Activated naive CD4-positive, alpha-beta T cell treated with anti-CD3 and anti-CD28 coated beads, Interleukin-2, amount 10 ng/mL, durations not matched to agents 7 days and 5 days (primary cell): ENCODE measurements around the gene PIK3R6.
A peak's percentile ranks its signal among the peaks of the same experiment; 100 is the strongest.

Experiments
- CTCF ChIA-PET: fragments of 350-600 bp; sonication (Branson Sonifier 250); formaldehyde crosslinking; loops from one replicate; lab custom pipeline; 2021; ENCODE audit warnings: antibody characterized with exemption; lab: Charles Lee
- DNase-seq: peaks from one replicate; pipeline ENCODE4 v3.0.0-alpha.2; 2020
- H3K27ac Mint-ChIP-seq: one replicate; pipeline ENCODE4 v1.8.0; 2021; ENCODE audit warnings: mild to moderate bottlenecking, moderate library complexity, mixed read lengths
- H3K27me3 Mint-ChIP-seq: one replicate; pipeline ENCODE4 v1.8.0; 2021; ENCODE audit warnings: mild to moderate bottlenecking, mixed read lengths
- H3K36me3 Mint-ChIP-seq: one replicate; pipeline ENCODE4 v1.8.0; 2021; ENCODE audit warnings: mixed read lengths
- H3K4me1 Mint-ChIP-seq: one replicate; pipeline ENCODE4 v1.8.0; 2021; ENCODE audit warnings: mixed read lengths
- H3K4me3 Mint-ChIP-seq: one replicate; pipeline ENCODE4 v1.8.0; 2021; ENCODE audit warnings: mild to moderate bottlenecking, moderate library complexity, mixed read lengths
- H3K9me3 Mint-ChIP-seq: one replicate; pipeline ENCODE4 v1.8.0; 2021; ENCODE audit warnings: mixed read lengths

The PIK3R6 gene

DNA sequence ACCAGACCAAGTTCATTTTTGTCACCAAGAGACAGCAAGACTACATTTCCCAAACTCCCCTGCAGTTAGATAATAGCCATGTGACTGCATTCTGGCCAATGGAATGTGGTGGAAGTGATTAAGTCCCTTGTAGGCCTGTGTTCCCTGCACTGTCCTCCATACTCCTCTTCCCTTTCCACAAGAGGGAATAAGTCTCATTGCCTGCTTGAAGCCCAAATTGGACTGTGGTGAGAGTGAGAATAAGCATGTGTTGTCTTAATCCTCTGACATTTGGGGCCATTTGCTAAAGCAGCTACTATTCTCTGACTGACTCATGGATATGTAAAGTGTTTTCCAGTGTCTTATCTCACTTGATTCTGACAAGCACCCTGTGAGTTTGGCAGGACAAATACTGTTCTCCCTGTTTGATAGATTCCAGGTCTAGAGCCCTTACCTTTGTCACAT lies 20.7 kb downstream of the PIK3R6 start:
- Mint-ChIP-seq H3K27ac (no peak overlapping the region), H3K36me3 (peaks cover 21% of the 10 kb centered on the region), H3K27me3 (no peaks in the 10 kb centered on the region), H3K4me3 (no peak overlapping the region), H3K4me1 (peaks cover 7% of the 10 kb centered on the region), H3K9me3 (no peaks in the 10 kb centered on the region)
- DNase-seq = no peak
- CTCF ChIA-PET = no interaction called here

DNA sequence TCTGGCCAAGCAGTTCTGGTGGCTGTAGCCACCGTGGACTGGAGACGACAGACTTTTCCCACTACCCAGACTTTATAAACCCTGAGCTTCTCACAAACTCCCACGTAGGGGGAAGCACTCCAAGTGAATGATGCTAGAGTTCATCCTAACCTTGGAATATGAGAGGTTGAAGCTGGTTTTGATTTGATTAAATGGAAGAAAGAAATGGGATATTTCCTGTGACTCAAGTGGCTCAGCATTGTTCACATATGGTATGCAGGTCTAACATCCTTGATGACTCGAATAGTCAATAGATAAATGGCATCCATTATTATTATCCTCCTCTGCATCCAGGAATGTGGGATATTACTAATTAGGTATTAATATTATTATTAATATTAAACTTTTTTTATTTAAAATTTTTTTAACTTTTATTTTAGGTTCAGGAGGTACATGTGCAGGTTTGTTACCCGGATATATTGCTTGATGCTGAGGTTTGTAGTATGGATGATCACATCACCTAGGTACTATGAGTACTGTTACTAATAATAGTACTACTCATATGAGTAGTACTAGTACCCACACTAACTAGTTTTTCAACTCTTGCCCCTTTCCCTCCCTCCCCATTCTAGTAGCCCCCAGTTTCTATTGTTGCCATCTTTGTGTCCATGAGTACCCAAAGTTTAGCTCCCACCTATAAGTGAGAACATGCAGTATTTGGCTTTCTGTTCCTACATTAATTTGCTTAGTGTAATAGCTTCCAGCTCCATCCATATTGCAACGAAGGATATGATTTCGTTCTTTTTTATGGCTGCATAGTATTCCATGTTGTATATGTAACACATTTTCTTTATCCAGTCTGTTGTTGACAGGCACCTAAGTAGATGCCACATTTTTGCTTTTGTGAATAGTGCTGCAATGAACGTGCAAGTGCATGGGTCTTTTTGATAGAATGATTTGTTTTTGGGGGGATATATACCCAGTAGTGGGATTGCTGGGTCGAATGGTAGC lies 22.9 kb downstream of the PIK3R6 start:
- peaks cover 17% of the 10 kb centered on the region for H3K36me3 Mint-ChIP-seq
- no peaks in the 10 kb centered on the region for H3K27me3 Mint-ChIP-seq
- no peak overlapping the region for H3K4me3 Mint-ChIP-seq
- H3K4me1 Mint-ChIP-seq = peaks cover 4% of the 10 kb centered on the region
- DNase-seq = no peak
- no peak overlapping the region for H3K27ac Mint-ChIP-seq
- H3K9me3 Mint-ChIP-seq = no peaks in the 10 kb centered on the region
- CTCF ChIA-PET = interaction anchor here (2.2 kb wide), 1 partner anchor 12 kb away, joined by 7 read pairs; no protein-coding TSS in a partner anchor

DNA sequence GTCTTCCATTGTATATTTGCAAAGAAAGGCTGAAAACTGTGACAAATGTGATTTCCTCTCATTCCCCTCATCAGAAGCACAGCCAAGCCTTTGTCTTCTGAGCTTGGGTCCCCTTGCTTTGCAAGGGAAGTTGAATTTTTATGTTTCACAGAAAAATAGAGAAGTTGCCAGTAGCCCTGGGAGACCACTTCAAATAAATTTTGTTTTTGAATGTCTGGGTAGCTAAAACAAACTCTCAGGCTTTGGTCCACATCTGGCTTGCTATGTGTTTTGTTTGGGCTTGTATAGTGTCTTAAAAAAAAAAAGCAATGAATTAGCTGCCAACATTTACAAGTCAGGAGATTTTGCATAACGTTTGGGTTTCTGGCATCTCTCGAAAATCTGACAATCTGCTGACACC lies 24.1 kb downstream of the PIK3R6 start:
- no peak for DNase-seq
- CTCF ChIA-PET = interaction anchor here (2.2 kb wide), 1 partner anchor 11 kb away, joined by 7 read pairs; no protein-coding TSS in a partner anchor
- H3K27me3 Mint-ChIP-seq = no peaks in the 10 kb centered on the region
- peaks cover 4% of the 10 kb centered on the region for H3K4me1 Mint-ChIP-seq
- no peak overlapping the region for H3K27ac Mint-ChIP-seq
- H3K9me3 Mint-ChIP-seq = no peaks in the 10 kb centered on the region
- peaks cover 14% of the 10 kb centered on the region for H3K36me3 Mint-ChIP-seq
- H3K4me3 Mint-ChIP-seq = no peak overlapping the region

DNA sequence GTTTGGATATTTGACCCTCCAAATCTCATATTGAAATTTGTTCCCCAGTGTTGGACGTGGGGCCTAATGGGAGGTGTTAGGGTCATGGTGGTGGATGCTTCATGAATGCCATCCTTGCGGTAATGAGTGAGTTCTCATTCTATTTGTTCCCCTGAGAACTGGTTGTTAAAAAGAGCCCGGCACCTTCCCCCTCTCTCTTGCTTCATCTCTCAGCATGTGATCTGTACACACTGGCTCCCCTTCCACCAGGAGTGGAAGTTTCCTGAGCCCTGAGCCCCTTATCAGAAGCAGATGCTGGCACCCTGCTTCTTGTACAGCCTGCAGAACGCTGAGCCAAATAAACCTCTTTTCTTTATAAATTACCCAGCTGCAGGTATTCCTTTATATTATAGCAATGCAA lies 25.6 kb downstream of the PIK3R6 start:
- Mint-ChIP-seq H3K36me3 (peaks cover 10% of the 10 kb centered on the region), H3K4me1 (peaks cover 4% of the 10 kb centered on the region), H3K27ac (no peak overlapping the region), H3K27me3 (no peaks in the 10 kb centered on the region), H3K4me3 (no peak overlapping the region), H3K9me3 (no peaks in the 10 kb centered on the region)
- DNase-seq = no peak
- CTCF ChIA-PET = no interaction called here

DNA sequence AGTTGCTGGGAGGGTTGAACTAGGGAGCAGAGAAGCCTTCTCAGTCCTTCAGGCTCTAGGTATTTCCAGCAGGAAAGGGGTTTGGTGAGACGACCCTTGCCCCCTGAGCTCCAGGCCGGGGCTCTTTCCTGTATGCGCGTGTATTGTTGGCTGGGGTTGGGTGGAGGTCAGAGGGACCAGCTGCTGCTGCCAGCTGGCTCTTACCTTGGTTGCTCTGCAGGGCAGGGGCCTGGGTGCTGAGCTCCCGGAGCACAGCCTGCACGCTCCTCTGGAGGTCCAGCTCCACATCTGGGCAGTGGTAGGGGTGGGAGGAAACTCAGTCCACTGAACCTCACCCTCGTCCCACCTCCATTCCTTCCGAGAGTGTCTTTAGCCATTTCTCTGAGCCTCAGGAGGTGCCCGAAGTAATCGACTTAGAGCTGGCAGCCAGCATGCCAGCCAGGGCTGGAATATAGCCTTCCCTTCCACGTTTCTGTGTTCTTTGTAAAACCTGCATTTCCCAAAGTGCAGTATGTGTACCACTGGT lies 28.0 kb downstream of the PIK3R6 start:
- peaks cover 11% of the 10 kb centered on the region for H3K36me3 Mint-ChIP-seq
- CTCF ChIA-PET = no interaction called here
- H3K4me3 Mint-ChIP-seq = no peak overlapping the region
- H3K9me3 Mint-ChIP-seq = no peaks in the 10 kb centered on the region
- H3K4me1 Mint-ChIP-seq = peaks cover 4% of the 10 kb centered on the region
- DNase-seq = no peak
- no peaks in the 10 kb centered on the region for H3K27me3 Mint-ChIP-seq
- no peak overlapping the region for H3K27ac Mint-ChIP-seq

DNA sequence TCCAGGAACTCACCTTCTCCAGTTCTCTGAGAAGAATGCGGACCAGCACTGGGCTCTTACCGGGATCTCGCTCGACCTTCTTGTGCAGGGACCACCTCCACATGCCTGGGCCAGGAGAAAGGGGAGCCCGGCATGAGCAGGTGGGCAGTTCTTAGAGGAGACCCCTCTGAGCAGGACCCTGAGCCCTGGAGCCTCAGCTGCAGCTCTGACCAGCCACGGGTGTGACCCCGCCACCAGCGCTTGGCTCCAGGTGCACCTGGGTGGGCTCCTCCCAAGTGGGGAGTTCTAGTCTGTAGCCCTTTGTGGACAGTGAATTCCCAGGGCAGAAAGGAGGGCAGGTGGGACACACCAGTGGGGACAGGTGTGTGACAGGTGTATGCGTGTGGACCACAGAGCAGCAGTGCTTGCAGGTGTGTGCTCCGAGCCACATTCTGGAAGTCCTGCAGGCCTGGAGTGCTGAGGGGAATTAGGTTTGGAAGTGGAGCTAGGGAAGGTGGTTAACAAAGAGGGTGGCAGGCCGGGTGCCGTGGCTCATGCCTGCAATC lies 28.9 kb downstream of the PIK3R6 start:
- Mint-ChIP-seq H3K4me3 (no peak overlapping the region), H3K36me3 (peaks cover 13% of the 10 kb centered on the region), H3K27ac (no peak overlapping the region), H3K9me3 (no peaks in the 10 kb centered on the region), H3K27me3 (no peaks in the 10 kb centered on the region), H3K4me1 (peaks cover 4% of the 10 kb centered on the region)
- CTCF ChIA-PET = no interaction called here
- no peak for DNase-seq

DNA sequence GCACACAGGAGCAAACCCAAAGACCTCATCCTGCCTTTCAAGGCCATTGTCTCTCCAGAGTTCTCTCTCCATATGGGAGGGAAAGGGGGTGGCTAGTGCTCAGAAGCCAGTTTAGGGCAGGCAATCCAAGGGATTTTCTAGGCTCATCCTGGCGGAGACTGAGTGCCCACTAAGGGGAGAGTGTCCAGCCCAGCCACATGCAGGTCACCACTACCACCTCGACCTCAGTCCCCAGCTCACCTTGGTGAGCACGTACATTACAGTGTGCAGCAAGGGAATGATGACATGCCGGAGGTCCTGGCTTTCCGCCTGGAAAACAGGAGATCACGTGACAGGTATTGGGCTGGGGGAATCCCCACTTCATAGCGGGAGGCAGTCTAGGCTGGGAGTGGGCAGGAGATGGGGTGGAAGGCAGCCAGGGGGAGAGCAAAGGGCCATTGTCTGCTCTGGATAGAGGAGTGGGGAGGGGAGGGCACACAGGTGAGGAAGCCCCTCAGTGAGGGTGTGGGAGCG lies 29.9 kb downstream of the PIK3R6 start:
- H3K36me3 Mint-ChIP-seq = peaks cover 13% of the 10 kb centered on the region
- H3K4me1 Mint-ChIP-seq = no peaks in the 10 kb centered on the region
- CTCF ChIA-PET = no interaction called here
- H3K9me3 Mint-ChIP-seq = no peaks in the 10 kb centered on the region
- no peak for DNase-seq
- no peak overlapping the region for H3K4me3 Mint-ChIP-seq
- H3K27ac Mint-ChIP-seq = no peak overlapping the region
- no peaks in the 10 kb centered on the region for H3K27me3 Mint-ChIP-seq

DNA sequence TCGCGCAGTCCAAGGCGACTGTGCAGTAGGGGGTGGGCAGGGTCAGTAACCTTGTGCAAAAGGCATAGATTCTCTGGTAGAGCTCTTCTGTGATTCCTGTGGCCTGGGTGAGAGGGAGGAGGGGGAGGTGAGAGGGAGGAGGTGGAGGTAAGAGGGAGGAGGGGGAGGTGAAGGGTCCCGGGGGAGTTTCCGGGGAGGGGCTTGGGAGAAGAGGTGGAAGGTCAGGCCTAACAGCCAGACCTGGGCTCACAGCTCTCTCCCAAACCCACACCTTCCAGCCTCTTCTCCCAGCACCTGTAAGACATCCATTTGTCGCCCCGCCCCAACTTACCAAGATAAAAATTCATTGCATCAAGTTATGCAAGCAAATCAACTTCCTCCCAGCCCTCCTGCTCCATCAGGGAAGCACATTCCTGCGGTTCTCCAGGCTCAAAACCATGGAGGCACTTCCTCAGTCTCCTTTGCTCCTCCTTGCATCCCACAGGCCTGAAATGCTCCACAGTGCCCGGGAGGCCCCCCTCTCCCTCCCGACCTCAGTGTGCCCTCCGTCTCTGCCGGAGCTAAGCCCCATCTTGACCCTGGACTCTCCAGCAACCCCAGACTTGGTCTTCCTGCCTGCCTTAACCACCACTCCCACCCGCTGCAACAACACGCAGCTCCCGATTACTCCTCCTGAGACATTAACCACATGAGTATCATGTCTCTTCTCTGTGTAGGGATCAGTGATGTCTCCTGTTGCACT lies 30.5 kb downstream of the PIK3R6 start:
- H3K36me3 Mint-ChIP-seq = peaks cover 13% of the 10 kb centered on the region
- no peak overlapping the region for H3K27ac Mint-ChIP-seq
- H3K4me3 Mint-ChIP-seq = no peak overlapping the region
- no peaks in the 10 kb centered on the region for H3K4me1 Mint-ChIP-seq
- H3K27me3 Mint-ChIP-seq = no peaks in the 10 kb centered on the region
- H3K9me3 Mint-ChIP-seq = no peaks in the 10 kb centered on the region
- CTCF ChIA-PET = no interaction called here
- no peak for DNase-seq

DNA sequence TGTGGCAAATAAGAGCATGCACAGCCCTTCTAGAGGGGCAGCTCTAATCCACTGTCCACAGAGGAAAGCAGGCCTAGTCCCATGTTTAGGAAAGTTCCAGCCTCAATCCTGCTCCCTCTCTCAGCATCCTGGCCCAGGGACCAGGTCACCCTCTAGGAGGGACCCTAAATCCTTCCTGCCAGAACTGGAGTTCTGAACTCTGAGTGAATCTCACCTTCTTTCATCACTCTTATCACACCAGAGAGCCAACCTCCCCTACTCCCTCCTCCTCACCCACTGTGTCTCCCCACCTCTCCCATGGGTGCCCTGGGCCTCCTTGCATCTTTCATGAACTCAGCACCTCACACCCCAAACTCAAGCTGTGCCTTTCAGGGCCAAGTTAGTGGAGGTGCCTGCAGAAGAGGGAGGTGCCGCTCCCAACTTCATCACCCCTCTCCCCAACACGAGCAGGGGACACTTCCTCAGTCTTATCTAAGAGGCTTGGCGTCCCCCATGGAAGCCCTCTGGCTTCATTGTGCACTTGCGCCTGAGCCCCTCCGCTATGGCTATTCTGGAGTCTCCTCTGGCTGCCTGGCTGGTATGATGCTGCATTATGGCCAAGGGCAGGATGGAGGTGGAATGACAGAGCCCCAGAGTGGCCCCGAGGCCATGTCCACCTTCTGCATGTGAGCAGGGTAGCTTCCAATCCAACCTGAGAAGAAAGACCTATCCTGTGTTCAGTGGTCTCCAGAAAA lies 31.7 kb downstream of the PIK3R6 start:
- H3K27ac Mint-ChIP-seq = no peak overlapping the region
- no peak overlapping the region for H3K4me3 Mint-ChIP-seq
- no peaks in the 10 kb centered on the region for H3K9me3 Mint-ChIP-seq
- H3K4me1 Mint-ChIP-seq = no peaks in the 10 kb centered on the region
- CTCF ChIA-PET = no interaction called here
- H3K27me3 Mint-ChIP-seq = no peaks in the 10 kb centered on the region
- no peak for DNase-seq
- peaks cover 13% of the 10 kb centered on the region for H3K36me3 Mint-ChIP-seq

DNA sequence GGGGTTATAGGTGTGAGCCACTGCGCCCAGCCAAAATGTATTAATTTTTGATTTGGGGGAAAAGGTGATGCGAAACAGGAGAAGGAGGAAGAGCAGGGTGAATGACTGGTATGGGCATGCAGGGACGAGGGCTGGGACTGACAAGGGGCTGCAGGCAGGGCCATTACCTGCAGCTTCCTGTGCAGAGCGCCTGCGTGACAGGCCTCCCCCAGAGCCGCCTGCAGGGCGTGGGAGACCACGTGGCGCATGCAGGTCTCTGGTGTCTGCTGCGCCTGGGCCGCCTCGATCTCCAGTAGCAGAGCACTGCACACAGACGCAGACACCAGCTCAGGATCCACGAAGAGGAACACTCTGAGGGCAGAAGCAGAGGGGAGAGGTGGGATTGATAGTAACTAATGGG lies 32.4 kb downstream of the PIK3R6 start:
- H3K36me3 Mint-ChIP-seq = peaks cover 13% of the 10 kb centered on the region

DNA sequence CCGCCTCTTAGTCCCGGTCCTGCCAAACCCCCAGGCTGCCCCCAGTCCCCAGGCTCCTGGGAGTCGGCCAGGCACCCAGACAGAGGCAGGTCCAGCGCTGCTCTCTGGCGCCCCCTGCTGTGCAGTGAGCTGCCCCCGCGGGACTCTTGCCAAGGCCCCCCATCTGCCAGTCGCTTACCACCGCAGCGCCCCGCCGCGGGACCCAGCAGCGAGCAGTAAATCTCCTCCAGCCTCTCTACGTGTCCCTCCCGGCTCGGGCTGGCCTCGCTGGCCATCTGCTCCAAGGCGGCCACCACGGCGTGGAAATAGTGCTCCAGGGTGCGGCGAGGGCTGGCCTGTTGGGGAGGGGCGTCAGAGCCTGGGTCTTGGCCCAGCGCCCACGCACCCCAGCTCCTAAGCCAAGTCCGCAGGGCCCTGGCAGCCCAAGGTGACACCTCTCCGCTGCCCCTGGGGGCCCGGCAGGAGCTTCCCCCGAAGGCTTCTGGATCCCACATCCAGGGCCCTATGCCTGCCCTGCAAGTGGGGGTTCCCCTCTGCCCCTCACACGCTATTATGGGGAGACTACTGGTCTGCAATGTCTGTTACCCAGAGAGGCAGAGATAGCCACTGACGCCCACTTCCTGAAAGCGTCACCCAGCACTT lies 34.6 kb downstream of the PIK3R6 start:
- Mint-ChIP-seq H3K36me3 (peaks cover 13% of the 10 kb centered on the region), H3K4me1 (no peaks in the 10 kb centered on the region), H3K27me3 (no peaks in the 10 kb centered on the region), H3K4me3 (no peak overlapping the region), H3K27ac (no peak overlapping the region), H3K9me3 (no peaks in the 10 kb centered on the region)
- peak; percentile 47 for DNase-seq
- CTCF ChIA-PET = interaction anchor here (1.1 to 1.6 kb wide), 2 partner anchors 11 to 35 kb away, joined by 5 to 7 read pairs; partner anchors contain the start of gene PIK3R6

More for the DNA sequence above, 32.4 kb downstream of the PIK3R6 start:
- no peaks in the 10 kb centered on the region for H3K27me3 Mint-ChIP-seq
- DNase-seq = no peak
- H3K9me3 Mint-ChIP-seq = no peaks in the 10 kb centered on the region
- no peak overlapping the region for H3K4me3 Mint-ChIP-seq
- no peaks in the 10 kb centered on the region for H3K4me1 Mint-ChIP-seq
- H3K27ac Mint-ChIP-seq = no peak overlapping the region
- CTCF ChIA-PET = no interaction called here

DNA sequence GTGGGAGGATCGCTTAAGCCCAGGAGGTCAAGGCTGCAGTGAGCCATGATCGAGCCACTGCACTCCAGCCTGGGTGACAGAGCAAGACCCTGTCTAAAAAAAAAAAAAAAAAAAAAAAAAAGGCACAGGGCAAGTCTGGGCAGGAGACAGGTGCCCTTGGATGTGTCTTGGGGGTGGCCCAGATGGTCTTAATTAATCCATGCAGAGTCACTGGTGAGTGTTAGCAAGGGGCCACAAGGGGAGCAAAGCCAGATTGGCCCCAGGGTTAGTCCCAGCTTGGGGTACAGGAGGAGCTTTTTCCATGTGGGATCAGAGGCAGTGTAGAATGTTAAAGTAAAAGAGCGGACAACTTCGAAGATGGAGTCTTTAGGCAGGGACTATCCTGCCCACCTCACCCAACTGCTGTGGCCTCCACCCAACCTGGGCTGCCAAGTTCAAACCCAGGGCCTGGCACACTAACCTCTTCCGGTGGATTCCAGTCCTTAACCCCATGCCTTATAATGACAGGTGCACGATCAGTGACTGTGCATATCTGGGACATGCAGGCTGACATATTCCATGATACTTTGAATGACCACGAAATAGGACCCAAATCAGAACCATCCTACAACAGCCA lies 36.1 kb downstream of the PIK3R6 start:
- Mint-ChIP-seq H3K27me3 (no peaks in the 10 kb centered on the region), H3K4me1 (no peaks in the 10 kb centered on the region), H3K27ac (no peak overlapping the region), H3K36me3 (peaks cover 11% of the 10 kb centered on the region), H3K9me3 (no peaks in the 10 kb centered on the region), H3K4me3 (no peak overlapping the region)
- no peak for DNase-seq
- CTCF ChIA-PET = interaction anchor here (0.6 to 1.9 kb wide), 3 partner anchors 11 to 167 kb away, joined by 3 to 4 read pairs (median 4); no protein-coding TSS in a partner anchor
